ENCODE results near the gene ERBB2. TPM values are rescaled to one million over a fixed set of nuclear protein-coding genes. Genes with fewer than 3 reads are reported as not detected.

ERBB2 gene
- total and polyA plus RNA-seq, 9 of the 15 experiments (the other 6 are each of a cell fraction or from before 2014, with no cell fraction given): 0.74 to 5.6 (median 3.3) TPM

GRCh38 chr17:39660011-39660360, 39.9 kb upstream of the ERBB2 start:
- Histone ChIP-seq H3K9me1 (ENCODE audit: control insufficient read depth, insufficient read depth, low read length) (no peaks in the 10 kb centered on the region), H3K9me3 (replicated peaks; ENCODE audit: control insufficient read depth, insufficient read depth, low read depth, low read length) (no peaks in the 10 kb centered on the region), H4K20me1 (replicated peaks; ENCODE audit: control insufficient read depth, insufficient read depth, low read length) (no peaks in the 10 kb centered on the region), H3K27me3 (ENCODE audit: control insufficient read depth in 2 of 2, insufficient read depth in 2 of 2, low read length in 2 of 2) (no peaks in the 10 kb centered on the region), H3K36me3 (ENCODE audit: control insufficient read depth, insufficient read depth, low read length) (peaks cover 72% of the 10 kb centered on the region; the same call in 1 of the 3 replicates), H3K4me1 (replicated peaks in 1 of 2; ENCODE audit: control insufficient read depth in 2 of 2, insufficient read depth in 2 of 2, low read length in 2 of 2) (peaks cover 10 to 55% of the 10 kb centered on the region in 2 experiments; a peak in 4 of 5 replicates), H3K79me2 (ENCODE audit: control insufficient read depth, insufficient read depth, low read length) (no peaks in the 10 kb centered on the region; the same call in 1 of the 3 replicates), H3K4me3 (no peak overlapping the region), H3K27ac (ENCODE audit: extremely low read depth, low read depth, low read length) (no peak overlapping the region), H3K4me2 (ENCODE audit: insufficient read depth, low read length) (no peak overlapping the region), H2AFZ (ENCODE audit: low read depth, low read length) (no peak overlapping the region), H3K9ac (ENCODE audit: insufficient read depth in 1 of 2, low read depth in 2 of 2, low read length in 2 of 2) (peak overlapping the region in 1 of 2 experiments; percentile 36; a peak in 1 of 4 replicates)
- 85% methylated on average over 5 of the region's 5 CpGs for WGBS (ENCODE audit: insufficient coverage, low coverage, missing lambda C conversion rate)
- in situ Hi-C loops (cut with MboI) (no loop called here), intact Hi-C loops (cut with micrococcal nuclease) (no loop called here)
- FAIRE-seq (no peak), DNase-seq (ENCODE audit: extremely low read depth in 1 of 4, low spot score in 3 of 4) (no peak), ATAC-seq (no peak)
- CTCF ChIA-PET (ENCODE audit: low intra/inter-chr PET ratio): no interaction called here
- TF ChIP-seq JUND (IDR thresholded peaks at IDR 0.05; ENCODE audit: borderline replicate concordance, low read depth, low read length): no peak
- no peak for TF ChIP-seq JUND (tag; IDR thresholded peaks at IDR 0.05; ENCODE audit: borderline replicate concordance, low read depth, low read length)
- no peak for TF ChIP-seq ZNF263 (CRISPR knock-in tag; IDR thresholded peaks at IDR 0.05; ENCODE audit: borderline replicate concordance)
- no peak for TF ChIP-seq ZNF436 (CRISPR knock-in tag; IDR thresholded peaks at IDR 0.05)
- no peak for TF ChIP-seq PTBP1 (IDR thresholded peaks at IDR 0.05; ENCODE audit: low read depth, low read length)
- TF ChIP-seq RUNX1 (IDR thresholded peaks at IDR 0.05; ENCODE audit: low read depth): no peak
- no peak for TF ChIP-seq SP2 (IDR thresholded peaks at IDR 0.05; ENCODE audit: extremely low read depth, low read depth, low read length, poor library complexity, severe bottlenecking)
- TF ChIP-seq KHSRP (IDR thresholded peaks at IDR 0.05): no peak
- TF ChIP-seq EZH2 (IDR thresholded peaks at IDR 0.05; ENCODE audit: borderline replicate concordance, low read depth, low read length): no peak
- no peak for TF ChIP-seq PYGO2 (tag; IDR thresholded peaks at IDR 0.05)
- TF ChIP-seq TEAD1 (CRISPR knock-in tag; IDR thresholded peaks at IDR 0.05): no peak
- no TSS peak for BruUV-seq (replicated peaks)
- POLR2A ChIA-PET: interaction anchor here (1.2 kb wide), 1 partner anchor 10 kb away, joined by 5 read pairs; no protein-coding TSS in a partner anchor
